GM06990 (cell line): ENCODE measurements around the gene LHFPL4.

Experiments
- DNase-seq: peaks from one replicate; pipeline ENCODE4 v3.0.0-alpha.2; 2011; ENCODE audit not compliant: insufficient read length; ENCODE audit errors: extremely low read depth
- H3K27me3 ChIP-seq: replicated peaks from 2 replicates; pipeline ENCODE4 v1.6.0; 2011; ENCODE audit warnings: low read length; ENCODE audit not compliant: control insufficient read depth, insufficient read depth
- H3K36me3 ChIP-seq: 2 replicates; pipeline ENCODE4 v1.5.1; 2011; ENCODE audit warnings: low read length; ENCODE audit not compliant: control insufficient read depth, insufficient read depth
- H3K4me3 ChIP-seq: replicated peaks from 2 replicates; pipeline ENCODE4 v1.5.1; 2011; ENCODE audit warnings: low read depth, mild to moderate bottlenecking, control low read depth, low read length
- CTCF ChIP-seq: IDR thresholded peaks from 2 replicates; pipeline ENCODE4 v1.5.1; 2011; ENCODE audit warnings: low read length, control low read depth, mild to moderate bottlenecking, inconsistent platforms; ENCODE audit not compliant: insufficient read depth, poor library complexity, severe bottlenecking

Gene LHFPL4

GRCh38 chr3:9590282-9590791, 36.7 kb upstream of the LHFPL4 start:
- Histone ChIP-seq H3K4me3 (no peak overlapping the region), H3K36me3 (no peaks in the 10 kb centered on the region), H3K27me3 (no peaks in the 10 kb centered on the region)
- no peak for TF ChIP-seq CTCF
- DNase-seq: no peak

- Histone ChIP-seq H3K36me3 (no peaks in the 10 kb centered on the region), H3K4me3 (no peak overlapping the region), H3K27me3 (peaks cover 1% of the 10 kb centered on the region; the same call in 1 of the 2 replicates)
- no peak for TF ChIP-seq CTCF
- no peak for DNase-seq
Observed at GRCh38 chr3:9583792-9584191, 30.2 kb upstream of the LHFPL4 start.

- TF ChIP-seq CTCF: no peak
- DNase-seq: no peak
- no peak overlapping the region for H3K4me3 ChIP-seq
- no peaks in the 10 kb centered on the region for H3K36me3 ChIP-seq
- peaks cover 1% of the 10 kb centered on the region; the same call in 1 of the 2 replicates for H3K27me3 ChIP-seq
Observed at GRCh38 chr3:9583371-9583770, 29.7 kb upstream of the LHFPL4 start.

GRCh38 chr3:9582332-9582731, 28.7 kb upstream of the LHFPL4 start:
- TF ChIP-seq CTCF: no peak

GRCh38 chr3:9581742-9582141, 28.1 kb upstream of the LHFPL4 start:
- Histone ChIP-seq H3K36me3 (no peaks in the 10 kb centered on the region), H3K27me3 (peaks cover 1% of the 10 kb centered on the region; the same call in 1 of the 2 replicates), H3K4me3 (no peak overlapping the region)
- no peak for TF ChIP-seq CTCF
- no peak for DNase-seq

More at GRCh38 chr3:9582332-9582731, 28.7 kb upstream of the LHFPL4 start:
- Histone ChIP-seq H3K36me3 (no peaks in the 10 kb centered on the region), H3K4me3 (no peak overlapping the region), H3K27me3 (peaks cover 1% of the 10 kb centered on the region; the same call in 1 of the 2 replicates)
- no peak for DNase-seq

- no peak for DNase-seq
Observed at GRCh38 chr3:9569054-9569453, 15.4 kb upstream of the LHFPL4 start.

More at GRCh38 chr3:9569054-9569453, 15.4 kb upstream of the LHFPL4 start:
- TF ChIP-seq CTCF: no peak
- Histone ChIP-seq H3K27me3 (no peaks in the 10 kb centered on the region), H3K4me3 (no peak overlapping the region), H3K36me3 (no peaks in the 10 kb centered on the region)
